Measurements from ENCODE around the gene POLL. TPM values are rescaled to one million over a fixed set of nuclear protein-coding genes. Genes with fewer than 3 reads are reported as not detected.

Gene POLL
- total RNA-seq, 1 experiment from 2014 or later, result 46.2 TPM

DNA sequence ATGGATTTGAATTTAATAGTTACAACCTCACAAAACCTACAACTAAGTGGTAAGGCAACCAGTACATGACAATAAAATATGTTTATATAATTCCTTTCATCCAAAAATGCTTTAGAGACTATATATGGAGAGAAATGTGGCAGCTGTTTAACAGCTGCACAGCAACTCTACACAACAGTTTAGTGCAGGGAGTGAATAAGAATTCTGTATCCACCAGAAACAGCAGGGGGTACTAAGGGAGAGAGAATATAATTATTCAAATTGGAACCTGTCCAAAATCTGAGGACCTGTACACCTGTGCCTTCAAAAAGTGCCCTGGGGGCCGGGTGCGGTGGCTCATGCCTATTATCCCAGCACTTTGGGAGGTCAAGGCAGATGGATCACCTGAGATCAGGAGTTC is 49.6 kb downstream of the POLL start:
- DNase-seq (ENCODE audit: low spot score), result no peak
- ChIA-PET POLR2A (no interaction called here), CTCF (interaction anchor here (1.5 to 1.6 kb wide), 2 partner anchors 8 to 31 kb away, joined by 4 to 5 read pairs; no protein-coding TSS in a partner anchor)
- TF ChIP-seq, protein P1, sequence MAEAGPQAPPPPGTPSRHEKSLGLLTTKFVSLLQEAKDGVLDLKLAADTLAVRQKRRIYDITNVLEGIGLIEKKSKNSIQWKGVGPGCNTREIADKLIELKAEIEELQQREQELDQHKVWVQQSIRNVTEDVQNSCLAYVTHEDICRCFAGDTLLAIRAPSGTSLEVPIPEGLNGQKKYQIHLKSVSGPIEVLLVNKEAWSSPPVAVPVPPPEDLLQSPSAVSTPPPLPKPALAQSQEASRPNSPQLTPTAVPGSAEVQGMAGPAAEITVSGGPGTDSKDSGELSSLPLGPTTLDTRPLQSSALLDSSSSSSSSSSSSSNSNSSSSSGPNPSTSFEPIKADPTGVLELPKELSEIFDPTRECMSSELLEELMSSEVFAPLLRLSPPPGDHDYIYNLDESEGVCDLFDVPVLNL (CRISPR knock-in tag; IDR thresholded peaks at IDR 0.05; ENCODE audit: borderline replicate concordance, low read depth), result no peak
- TF ChIP-seq, protein P2, sequence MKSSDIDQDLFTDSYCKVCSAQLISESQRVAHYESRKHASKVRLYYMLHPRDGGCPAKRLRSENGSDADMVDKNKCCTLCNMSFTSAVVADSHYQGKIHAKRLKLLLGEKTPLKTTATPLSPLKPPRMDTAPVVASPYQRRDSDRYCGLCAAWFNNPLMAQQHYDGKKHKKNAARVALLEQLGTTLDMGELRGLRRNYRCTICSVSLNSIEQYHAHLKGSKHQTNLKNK (CRISPR knock-in tag; IDR thresholded peaks at IDR 0.05), result no peak
- peaks cover 4% of the 10 kb centered on the region; the same call in 1 of the 2 replicates for H3K4me1 Mint-ChIP-seq
- ATAC-seq, result no peak
- no peak overlapping the region for H3K27ac Mint-ChIP-seq
- H3K4me3 Mint-ChIP-seq, result no peak overlapping the region
- H3K36me3 Mint-ChIP-seq, result no peaks in the 10 kb centered on the region
- no peaks in the 10 kb centered on the region for H3K27me3 Mint-ChIP-seq (ENCODE audit: low read depth)
- no peaks in the 10 kb centered on the region for H3K9me3 Mint-ChIP-seq

GRCh38 chr10:101536800-101537199 is 51.3 kb downstream of the POLL start:
- H3K4me1 Mint-ChIP-seq, result peaks cover 4% of the 10 kb centered on the region; the same call in 1 of the 2 replicates
- DNase-seq (ENCODE audit: low spot score) (no peak), ATAC-seq (no peak)
- POLR2A ChIA-PET, result no interaction called here
- no peaks in the 10 kb centered on the region for H3K27me3 Mint-ChIP-seq (ENCODE audit: low read depth)
- H3K9me3 Mint-ChIP-seq, result no peaks in the 10 kb centered on the region
- TF ChIP-seq, protein P3, sequence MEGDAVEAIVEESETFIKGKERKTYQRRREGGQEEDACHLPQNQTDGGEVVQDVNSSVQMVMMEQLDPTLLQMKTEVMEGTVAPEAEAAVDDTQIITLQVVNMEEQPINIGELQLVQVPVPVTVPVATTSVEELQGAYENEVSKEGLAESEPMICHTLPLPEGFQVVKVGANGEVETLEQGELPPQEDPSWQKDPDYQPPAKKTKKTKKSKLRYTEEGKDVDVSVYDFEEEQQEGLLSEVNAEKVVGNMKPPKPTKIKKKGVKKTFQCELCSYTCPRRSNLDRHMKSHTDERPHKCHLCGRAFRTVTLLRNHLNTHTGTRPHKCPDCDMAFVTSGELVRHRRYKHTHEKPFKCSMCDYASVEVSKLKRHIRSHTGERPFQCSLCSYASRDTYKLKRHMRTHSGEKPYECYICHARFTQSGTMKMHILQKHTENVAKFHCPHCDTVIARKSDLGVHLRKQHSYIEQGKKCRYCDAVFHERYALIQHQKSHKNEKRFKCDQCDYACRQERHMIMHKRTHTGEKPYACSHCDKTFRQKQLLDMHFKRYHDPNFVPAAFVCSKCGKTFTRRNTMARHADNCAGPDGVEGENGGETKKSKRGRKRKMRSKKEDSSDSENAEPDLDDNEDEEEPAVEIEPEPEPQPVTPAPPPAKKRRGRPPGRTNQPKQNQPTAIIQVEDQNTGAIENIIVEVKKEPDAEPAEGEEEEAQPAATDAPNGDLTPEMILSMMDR (IDR thresholded peaks at IDR 0.05), result peak; percentile 25; the same call in 1 of the 2 replicates
- no peak for TF ChIP-seq NR2C2 (CRISPR knock-in tag; IDR thresholded peaks at IDR 0.05)
- no peak overlapping the region for H3K4me3 Mint-ChIP-seq
- CTCF ChIA-PET, result interaction anchor here (0.6 to 2.2 kb wide), 17 partner anchors 10 to 244 kb away, joined by 3 to 12 read pairs (median 4); no protein-coding TSS in a partner anchor
- no peaks in the 10 kb centered on the region for H3K36me3 Mint-ChIP-seq
- H3K27ac Mint-ChIP-seq, result no peak overlapping the region

GRCh38 chr10:101535949-101536348 is 52.1 kb downstream of the POLL start:
- no peaks in the 10 kb centered on the region for H3K27me3 Mint-ChIP-seq (ENCODE audit: low read depth)
- POLR2A ChIA-PET, result no interaction called here
- no peak overlapping the region for H3K4me3 Mint-ChIP-seq
- CTCF ChIA-PET, result interaction anchor here (0.7 to 2.5 kb wide), 14 partner anchors 25 to 247 kb away, joined by 3 to 12 read pairs (median 4); no protein-coding TSS in a partner anchor
- H3K9me3 Mint-ChIP-seq, result no peaks in the 10 kb centered on the region
- no peak overlapping the region for H3K27ac Mint-ChIP-seq
- peaks cover 4% of the 10 kb centered on the region; the same call in 1 of the 2 replicates for H3K4me1 Mint-ChIP-seq
- no peak for TF ChIP-seq NR2C2 (CRISPR knock-in tag; IDR thresholded peaks at IDR 0.05)
- TF ChIP-seq, protein P4, sequence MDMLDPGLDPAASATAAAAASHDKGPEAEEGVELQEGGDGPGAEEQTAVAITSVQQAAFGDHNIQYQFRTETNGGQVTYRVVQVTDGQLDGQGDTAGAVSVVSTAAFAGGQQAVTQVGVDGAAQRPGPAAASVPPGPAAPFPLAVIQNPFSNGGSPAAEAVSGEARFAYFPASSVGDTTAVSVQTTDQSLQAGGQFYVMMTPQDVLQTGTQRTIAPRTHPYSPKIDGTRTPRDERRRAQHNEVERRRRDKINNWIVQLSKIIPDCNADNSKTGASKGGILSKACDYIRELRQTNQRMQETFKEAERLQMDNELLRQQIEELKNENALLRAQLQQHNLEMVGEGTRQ (CRISPR knock-in tag; IDR thresholded peaks at IDR 0.05), result no peak
- DNase-seq (ENCODE audit: low spot score) (no peak), ATAC-seq (no peak)
- H3K36me3 Mint-ChIP-seq, result no peaks in the 10 kb centered on the region

- no peaks in the 10 kb centered on the region for H3K36me3 Mint-ChIP-seq
- H3K9me3 Mint-ChIP-seq, result no peaks in the 10 kb centered on the region
- no peak overlapping the region for H3K4me3 Mint-ChIP-seq
- no peaks in the 10 kb centered on the region for H3K27me3 Mint-ChIP-seq (ENCODE audit: low read depth)
- ChIA-PET POLR2A (no interaction called here), CTCF (interaction anchor here (0.6 to 1.6 kb wide), 6 partner anchors 10 to 229 kb away, joined by 3 to 8 read pairs (median 3); no protein-coding TSS in a partner anchor)
- H3K4me1 Mint-ChIP-seq, result peaks cover 25% of the 10 kb centered on the region
- ATAC-seq, result no peak; the same call in 1 of the 2 replicates
- H3K27ac Mint-ChIP-seq, result peak overlapping the region; percentile 36; the same call in 1 of the 2 replicates
- no peak for DNase-seq (ENCODE audit: low spot score)
- TF ChIP-seq, protein P1 (CRISPR knock-in tag; IDR thresholded peaks at IDR 0.05; ENCODE audit: borderline replicate concordance, low read depth), result no peak
- TF ChIP-seq ZNF232 (CRISPR knock-in tag; IDR thresholded peaks at IDR 0.05) (no peak), PRDM15 (CRISPR knock-in tag; IDR thresholded peaks at IDR 0.05) (no peak), ELF4 (CRISPR knock-in tag; IDR thresholded peaks at IDR 0.05; ENCODE audit: low read depth) (no peak), ZNF263 (CRISPR knock-in tag; IDR thresholded peaks at IDR 0.05; ENCODE audit: low read depth) (no peak), CREB1 (CRISPR knock-in tag; IDR thresholded peaks at IDR 0.05) (no peak), GABPB1 (CRISPR knock-in tag; IDR thresholded peaks at IDR 0.05) (no peak)
- TF ChIP-seq, protein P5, sequence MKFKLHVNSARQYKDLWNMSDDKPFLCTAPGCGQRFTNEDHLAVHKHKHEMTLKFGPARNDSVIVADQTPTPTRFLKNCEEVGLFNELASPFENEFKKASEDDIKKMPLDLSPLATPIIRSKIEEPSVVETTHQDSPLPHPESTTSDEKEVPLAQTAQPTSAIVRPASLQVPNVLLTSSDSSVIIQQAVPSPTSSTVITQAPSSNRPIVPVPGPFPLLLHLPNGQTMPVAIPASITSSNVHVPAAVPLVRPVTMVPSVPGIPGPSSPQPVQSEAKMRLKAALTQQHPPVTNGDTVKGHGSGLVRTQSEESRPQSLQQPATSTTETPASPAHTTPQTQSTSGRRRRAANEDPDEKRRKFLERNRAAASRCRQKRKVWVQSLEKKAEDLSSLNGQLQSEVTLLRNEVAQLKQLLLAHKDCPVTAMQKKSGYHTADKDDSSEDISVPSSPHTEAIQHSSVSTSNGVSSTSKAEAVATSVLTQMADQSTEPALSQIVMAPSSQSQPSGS (CRISPR knock-in tag; IDR thresholded peaks at IDR 0.05; ENCODE audit: borderline replicate concordance, low read depth), result no peak
Observed at GRCh38 chr10:101529725-101530553, 58.1 kb downstream of the POLL start.

All from WTC11 (cell line).